H1 (cell line): ENCODE data around the gene ADH1C.
"Not testable (repeated sequence)": the region's sequence is repeated elsewhere in the genome, so short reads cannot be mapped to it uniquely, and the experiment has no call there.

Experiments used
- BACH1 ChIP-seq: IDR thresholded peaks from 2 replicates; pipeline ENCODE4 v1.6.1; 2012; ENCODE audit warnings: low read length, improper control_type of control experiment
- BCL11A ChIP-seq, 2 experiments: IDR thresholded peaks; one replicate each; pipeline ENCODE4 v1.6.1; 2011; ENCODE audit warnings: low read depth in 2 of 2, low read length in 2 of 2, mild to moderate bottlenecking in 2 of 2
- BRCA1 ChIP-seq: IDR thresholded peaks from 2 replicates; pipeline ENCODE4 v1.6.1; 2012; ENCODE audit warnings: low read depth, low read length, improper control_type of control experiment
- CTCF ChIP-seq, 3 experiments: IDR thresholded peaks; 1 replicate in 2 of 3; 2 replicates in 1 of 3; pipeline versions ENCODE4 v1.5.1 to v1.6.1; 2011; ENCODE audit warnings: low read length in 3 of 3, mild to moderate bottlenecking in 3 of 3, inconsistent platforms in 2 of 3, low read depth in 1 of 3, moderate library complexity in 1 of 3; ENCODE audit not compliant: insufficient read depth in 1 of 3; ENCODE audit errors: control extremely low read depth in 1 of 3
- EP300 ChIP-seq, 2 experiments: IDR thresholded peaks; 1 replicate in 1 of 2; 2 replicates in 1 of 2; pipeline ENCODE4 v1.6.1; 2011 to 2012; ENCODE audit warnings: low read depth in 2 of 2, low read length in 2 of 2, mild to moderate bottlenecking in 2 of 2, borderline replicate concordance in 1 of 2, inconsistent platforms in 1 of 2, moderate library complexity in 1 of 2
- EZH2 ChIP-seq: fragments of 200-600 bp; sonication (generic); IDR thresholded peaks from 2 replicates; pipeline ENCODE4 v1.7.1; 2012; ENCODE audit warnings: low read depth, mild to moderate bottlenecking, moderate library complexity, low read length, inconsistent platforms; ENCODE audit not compliant: severe bottlenecking
- KDM1A ChIP-seq: fragments of 200-600, 300-600 bp; sonication (generic); IDR thresholded peaks from 2 replicates; pipeline ENCODE4 v1.7.1; 2016; ENCODE audit warnings: mild to moderate bottlenecking, low read length, borderline replicate concordance
- MAX ChIP-seq: IDR thresholded peaks from 2 replicates; pipeline ENCODE4 v1.6.1; 2012; ENCODE audit warnings: inconsistent platforms
- NRF1 ChIP-seq: IDR thresholded peaks from 2 replicates; pipeline ENCODE4 v1.6.1; 2011; ENCODE audit warnings: mild to moderate bottlenecking, low read depth, low read length, improper control_type of control experiment
- POLR2A ChIP-seq, 2 experiments: IDR thresholded peaks; 1 replicate in 1 of 2; 2 replicates in 1 of 2; pipeline ENCODE4 v1.6.1; 2011; ENCODE audit warnings: low read depth in 2 of 2, low read length in 2 of 2, mild to moderate bottlenecking in 2 of 2; ENCODE audit errors: control extremely low read depth in 1 of 2
- POLR2AphosphoS5 ChIP-seq: IDR thresholded peaks from 2 replicates; pipeline ENCODE4 v1.6.1; 2011; ENCODE audit warnings: low read depth, low read length
- SP1 ChIP-seq: IDR thresholded peaks from 2 replicates; pipeline ENCODE4 v1.6.1; 2011; ENCODE audit warnings: low read depth, low read length
- SUZ12 ChIP-seq: fragments of 200-600 bp; sonication (generic); IDR thresholded peaks from 2 replicates; pipeline ENCODE4 v1.6.1; 2012; ENCODE audit warnings: mild to moderate bottlenecking, inconsistent platforms, low read length, moderate library complexity, mixed read lengths
- TAF1 ChIP-seq: IDR thresholded peaks from 2 replicates; pipeline ENCODE4 v1.6.1; 2011; ENCODE audit warnings: mild to moderate bottlenecking, low read depth, low read length

- TF ChIP-seq CTCF (IDR thresholded peaks at IDR 0.05; ENCODE audit: control extremely low read depth in 1 of 3, insufficient read depth in 1 of 3, low read depth in 1 of 3, low read length in 3 of 3); POLR2AphosphoS5; NRF1; EP300 (IDR thresholded peaks at IDR 0.05; ENCODE audit: borderline replicate concordance in 1 of 2, low read depth in 2 of 2, low read length in 2 of 2); SUZ12; EZH2; MAX; BRCA1; POLR2A (IDR thresholded peaks at IDR 0.05; ENCODE audit: control extremely low read depth in 1 of 2, low read depth in 2 of 2, low read length in 2 of 2); KDM1A; TAF1; SP1; BACH1; BCL11A (IDR thresholded peaks at IDR 0.05; ENCODE audit: low read depth in 2 of 2, low read length in 2 of 2): not testable (repeated sequence)
Measured at GRCh38 chr4:99367817-99368216, 15.3 kb upstream of the ADH1C start.
